GM12872 (cell line): ENCODE measurements around the gene FHIP1B.

ENCODE experiments used
- CTCF ChIP-seq: IDR thresholded peaks from 3 replicates; pipeline ENCODE4 v1.5.1; 2011; ENCODE audit warnings: low read depth, mild to moderate bottlenecking, low read length, moderate library complexity; ENCODE audit not compliant: insufficient read depth

FHIP1B gene

GRCh38 chr11:6237761-6238302, 3.4 kb upstream of the FHIP1B start:
- no peak for TF ChIP-seq CTCF

GRCh38 chr11:6237266-6237665, 2.8 kb upstream of the FHIP1B start:
- TF ChIP-seq CTCF, result no peak

- no peak for TF ChIP-seq CTCF
Observed at GRCh38 chr11:6233984-6234386, 451 bp downstream of the FHIP1B start.

GRCh38 chr11:6232899-6233298, 1.5 kb downstream of the FHIP1B start:
- no peak for TF ChIP-seq CTCF

- no peak for TF ChIP-seq CTCF
Observed at GRCh38 chr11:6229911-6230310, 4.5 kb downstream of the FHIP1B start.

- no peak for TF ChIP-seq CTCF
Observed at GRCh38 chr11:6228520-6228919, 5.9 kb downstream of the FHIP1B start.

- TF ChIP-seq CTCF, result no peak
Observed at GRCh38 chr11:6225896-6226295, 8.5 kb downstream of the FHIP1B start.

- TF ChIP-seq CTCF, result no peak
Observed at GRCh38 chr11:6225024-6225423, 9.4 kb downstream of the FHIP1B start.
